Measurements from ENCODE around the gene NANOS2. TPM values are rescaled to one million over a fixed set of nuclear protein-coding genes. Genes with fewer than 3 reads are reported as not detected.

Gene NANOS2
- total RNA-seq, 1 donor from 2014 or later = not detected

DNA sequence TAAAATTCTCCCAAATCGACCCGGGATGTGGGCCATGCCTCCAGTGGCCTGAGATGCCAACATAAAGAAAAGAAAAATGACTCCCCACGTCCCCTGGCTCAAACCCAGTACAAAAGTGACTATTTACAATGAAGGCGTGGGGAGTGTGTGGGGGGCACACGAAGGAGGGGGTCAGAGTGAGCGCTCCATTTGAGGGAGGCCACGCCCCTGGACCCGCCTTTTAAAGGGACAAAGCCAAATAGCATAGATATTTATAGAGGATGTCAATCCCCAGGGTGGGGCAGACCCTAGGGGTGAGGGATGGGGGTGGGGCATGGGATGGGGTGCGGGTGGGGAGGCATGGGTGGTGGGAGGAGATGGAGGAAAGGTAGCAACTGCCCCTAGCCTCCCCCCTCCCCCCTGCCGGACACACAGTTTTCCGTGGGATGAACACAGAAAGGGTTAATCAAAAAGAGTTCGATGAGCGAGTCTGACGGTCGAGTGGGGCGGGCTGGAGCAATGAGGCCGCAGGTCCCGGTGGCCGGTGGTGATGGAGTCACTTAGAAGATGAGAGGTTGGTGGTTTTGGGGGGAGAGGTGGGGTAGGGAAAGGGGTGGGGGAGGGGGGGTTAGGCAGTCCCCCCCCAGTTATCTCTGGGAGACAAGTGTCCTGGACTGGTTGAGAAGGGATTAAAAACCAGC lies 20.1 kb upstream of the NANOS2 start:
- H3K27me3 ChIP-seq = peaks cover 41% of the 10 kb centered on the region

DNA sequence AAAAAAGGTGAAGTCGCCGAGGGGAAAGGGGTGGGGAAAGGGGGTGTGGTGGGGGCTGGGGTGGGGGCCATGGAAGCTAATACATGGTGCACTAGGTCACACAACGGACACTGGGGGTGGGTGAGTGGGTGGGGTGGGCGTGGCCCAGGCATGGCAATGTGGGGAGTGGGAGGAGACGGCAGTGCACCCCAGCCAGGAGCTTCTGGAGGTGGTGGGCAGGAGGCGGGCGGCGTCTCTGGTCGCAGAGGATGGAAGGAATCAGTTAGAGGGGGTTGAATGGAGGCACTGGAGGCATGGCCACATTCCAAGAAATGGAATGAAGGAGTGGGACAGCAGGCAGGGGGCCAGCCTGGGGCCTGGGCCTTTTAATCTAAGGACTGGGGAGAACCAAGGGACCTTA lies 19.2 kb upstream of the NANOS2 start:
- Histone ChIP-seq H3K9me3 (no peaks in the 10 kb centered on the region), H3K4me1 (no peaks in the 10 kb centered on the region), H3K27me3 (peaks cover 32% of the 10 kb centered on the region), H3K4me3 (no peak overlapping the region), H3K36me3 (no peaks in the 10 kb centered on the region), H3K27ac (no peak overlapping the region)
- intact Hi-C loops (cut with DNase I) = no loop called here
- DNase-seq = no peak
- TF ChIP-seq CTCF (IDR thresholded peaks at IDR 0.05) = no peak
- ATAC-seq = no peak

More for the DNA sequence above, 20.1 kb upstream of the NANOS2 start:
- DNase-seq = no peak
- no peak for ATAC-seq
- H3K4me1 ChIP-seq = no peaks in the 10 kb centered on the region
- H3K27ac ChIP-seq = no peak overlapping the region
- H3K36me3 ChIP-seq = no peaks in the 10 kb centered on the region
- H3K4me3 ChIP-seq = no peak overlapping the region
- TF ChIP-seq CTCF (IDR thresholded peaks at IDR 0.05) = no peak
- H3K9me3 ChIP-seq = no peaks in the 10 kb centered on the region
- intact Hi-C loops (cut with DNase I) = no loop called here

GRCh38 chr19:45931055-45931454 lies 16.5 kb upstream of the NANOS2 start:
- no peak for TF ChIP-seq CTCF (IDR thresholded peaks at IDR 0.05)
- Histone ChIP-seq H3K9me3 (no peaks in the 10 kb centered on the region), H3K27me3 (peaks cover 24% of the 10 kb centered on the region), H3K4me3 (no peak overlapping the region), H3K4me1 (peaks cover 6% of the 10 kb centered on the region), H3K36me3 (no peaks in the 10 kb centered on the region), H3K27ac (no peak overlapping the region)
- DNase-seq (no peak), ATAC-seq (no peak)
- intact Hi-C loops (cut with DNase I) = no loop called here

GRCh38 chr19:45929247-45929646 lies 14.7 kb upstream of the NANOS2 start:
- no peak for TF ChIP-seq CTCF (IDR thresholded peaks at IDR 0.05)
- peaks cover 7% of the 10 kb centered on the region for H3K27me3 ChIP-seq
- DNase-seq (no peak), ATAC-seq (no peak)
- intact Hi-C loops (cut with DNase I) = no loop called here
- H3K27ac ChIP-seq = no peak overlapping the region
- peaks cover 6% of the 10 kb centered on the region for H3K4me1 ChIP-seq
- H3K4me3 ChIP-seq = no peak overlapping the region
- H3K36me3 ChIP-seq = no peaks in the 10 kb centered on the region
- H3K9me3 ChIP-seq = no peaks in the 10 kb centered on the region

DNA sequence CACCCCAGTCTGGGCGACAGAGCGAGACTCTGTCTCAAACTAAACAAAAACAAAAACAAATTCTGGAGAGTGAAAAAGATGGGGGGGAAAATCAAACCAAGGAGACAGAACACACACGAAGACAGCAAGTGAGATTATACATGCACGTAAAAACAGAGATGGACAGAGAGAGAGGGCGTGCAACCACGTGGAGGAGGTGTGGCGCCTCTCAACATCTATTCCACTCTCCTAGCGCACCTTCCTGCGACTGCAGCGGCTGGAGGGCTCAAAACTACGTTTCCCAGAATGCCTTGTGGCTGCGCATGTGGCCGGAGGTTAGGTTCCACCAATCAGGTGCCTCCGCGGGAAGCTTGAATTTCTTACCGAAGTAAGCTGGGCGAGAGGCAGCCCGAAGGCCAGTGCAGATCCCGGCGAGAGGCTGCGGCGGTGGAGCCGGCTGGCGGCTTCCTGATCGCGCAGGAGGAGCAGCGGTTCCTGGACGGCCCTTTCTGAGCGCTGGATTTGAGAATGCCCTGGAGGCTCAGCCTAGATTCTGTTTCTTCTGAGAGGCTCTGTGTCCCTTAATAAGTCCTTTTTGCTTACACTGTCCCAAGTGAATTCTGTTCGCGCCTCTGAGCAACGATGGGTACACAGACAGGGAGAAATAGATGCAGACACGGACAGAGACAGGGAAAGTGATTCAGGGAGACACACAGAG lies 13.1 kb upstream of the NANOS2 start:
- H3K27me3 ChIP-seq = peaks cover 3% of the 10 kb centered on the region
- peaks cover 6% of the 10 kb centered on the region for H3K4me1 ChIP-seq
- H3K27ac ChIP-seq = no peak overlapping the region
- DNase-seq = peak; percentile 91
- no peak overlapping the region for H3K4me3 ChIP-seq
- no peak for TF ChIP-seq CTCF (IDR thresholded peaks at IDR 0.05)
- peak; percentile 96 for ATAC-seq
- intact Hi-C loops (cut with DNase I) = no loop called here
- H3K9me3 ChIP-seq = no peaks in the 10 kb centered on the region
- H3K36me3 ChIP-seq = no peaks in the 10 kb centered on the region

Measured in upper lobe of right lung (tissue), 1 donor.